Endothelial cell of umbilical vein (primary cell): Measurements from ENCODE around the gene ZC2HC1B. TPM values are rescaled to one million over a fixed set of nuclear protein-coding genes. Genes with fewer than 3 reads are reported as not detected.
A peak's percentile ranks its signal among the peaks of the same experiment; 100 is the strongest.

ENCODE experiments used
- BruUV-seq: library from RNA; stranded (reverse); fragments of 400-500 nt; replicated peaks from 2 replicates; lab custom pipeline; 2021; lab: Mats Ljungman, UMichigan
- CTCF ChIA-PET: fragments of 300-600, 350-600 bp; sonication (Branson Sonifier 250); formaldehyde crosslinking; loops from one replicate; lab custom pipeline; 2021; ENCODE audit warnings: antibody characterized with exemption, inconsistent platforms; lab: Charles Lee
- POLR2A ChIA-PET: fragments of 300-600, 350-600 bp; sonication (Branson Sonifier 250); formaldehyde crosslinking; loops from one replicate; lab custom pipeline; 2021; ENCODE audit warnings: antibody characterized with exemption, inconsistent platforms; lab: Charles Lee
- DNase-seq: peaks from one replicate; pipeline ENCODE4 v3.0.0-alpha.2; 2011; ENCODE audit warnings: low read depth, low spot score
- FAIRE-seq: peaks from 2 replicates; lab custom pipeline; 2011; peaks lifted over from hg19 to GRCh38; lab: Jason Lieb, UNC
- H2AFZ ChIP-seq: 2 replicates; pipeline ENCODE4 v1.6.0; 2012; ENCODE audit warnings: low read depth, low read length, control low read depth, inconsistent platforms
- H3K27ac ChIP-seq: 2 replicates; pipeline ENCODE4 v1.5.1; 2011; ENCODE audit warnings: low read depth, mild to moderate bottlenecking, control low read depth, low read length, moderate library complexity; ENCODE audit not compliant: insufficient read depth
- H3K27me3 ChIP-seq, 2 experiments: 2 replicates each; pipeline versions ENCODE4 v1.6.0 to v1.6.1; 2011; ENCODE audit warnings: low read length in 2 of 2, mixed read lengths in 1 of 2; ENCODE audit not compliant: control insufficient read depth in 2 of 2, insufficient read depth in 2 of 2
- H3K36me3 ChIP-seq, 2 experiments: 2 replicates in 1 of 2; 3 replicates in 1 of 2; pipeline ENCODE4 v1.5.1; 2011; ENCODE audit warnings: low read length in 2 of 2, mild to moderate bottlenecking in 1 of 2, moderate library complexity in 1 of 2; ENCODE audit not compliant: control insufficient read depth in 2 of 2, insufficient read depth in 2 of 2; ENCODE audit errors: extremely low read depth in 1 of 2
- H3K4me1 ChIP-seq: 3 replicates; pipeline ENCODE4 v1.5.1; 2011; ENCODE audit warnings: mild to moderate bottlenecking, low read length; ENCODE audit not compliant: control insufficient read depth, insufficient read depth; ENCODE audit errors: extremely low read depth
- H3K4me2 ChIP-seq: 2 replicates; pipeline ENCODE4 v1.6.1; 2011; ENCODE audit warnings: low read length, control low read depth, mixed read lengths; ENCODE audit not compliant: insufficient read depth
- H3K4me3 ChIP-seq, 3 experiments: fragments of 200-600 bp in 1 of 3; sonication (generic), shearing (Covaris generic) in 1 of 3; replicated peaks in 1 of 3; 2 replicates each; pipeline ENCODE4 v1.5.1; 2011 to 2016; ENCODE audit warnings: control low read depth in 3 of 3, low read length in 3 of 3, mild to moderate bottlenecking in 2 of 3, inconsistent platforms in 1 of 3, low read depth in 1 of 3, moderate library complexity in 1 of 3; ENCODE audit not compliant: insufficient read depth in 1 of 3
- H3K79me2 ChIP-seq: 2 replicates; pipeline ENCODE4 v1.6.0; 2012; ENCODE audit warnings: low read length, inconsistent platforms; ENCODE audit not compliant: control insufficient read depth, insufficient read depth
- H3K9ac ChIP-seq: replicated peaks from 2 replicates; pipeline ENCODE3; 2011; ENCODE audit warnings: low read length, control low read depth; ENCODE audit not compliant: insufficient read depth; ENCODE audit errors: extremely low read depth
- H3K9me1 ChIP-seq: replicated peaks from 3 replicates; pipeline ENCODE4 v1.6.0; 2011; ENCODE audit warnings: mild to moderate bottlenecking, low read length; ENCODE audit not compliant: control insufficient read depth, insufficient read depth; ENCODE audit errors: extremely low read depth
- H3K9me3 ChIP-seq: replicated peaks from 2 replicates; pipeline ENCODE4 v1.5.1; 2012; ENCODE audit warnings: low read length, inconsistent platforms; ENCODE audit not compliant: control insufficient read depth, insufficient read depth
- H4K20me1 ChIP-seq: replicated peaks from 2 replicates; pipeline ENCODE3; 2011; ENCODE audit warnings: mild to moderate bottlenecking, low read length; ENCODE audit not compliant: control insufficient read depth, insufficient read depth; ENCODE audit errors: extremely low read depth
- CTCF ChIP-seq, 2 donors: IDR thresholded peaks; 1 replicate in 1 of 2; 2 replicates in 1 of 2; pipeline ENCODE4 v1.5.1; 2011; ENCODE audit warnings: low read length in 2 of 2, mild to moderate bottlenecking in 2 of 2, moderate library complexity in 2 of 2, control low read depth in 1 of 2, inconsistent platforms in 1 of 2, low read depth in 1 of 2; ENCODE audit not compliant: insufficient read depth in 1 of 2; ENCODE audit errors: extremely low read depth in 1 of 2
- EZH2 ChIP-seq: IDR thresholded peaks from 2 replicates; pipeline ENCODE4 v1.6.1; 2012; ENCODE audit warnings: borderline replicate concordance, low read depth, mild to moderate bottlenecking, moderate library complexity, low read length, inconsistent platforms; ENCODE audit not compliant: severe bottlenecking
- FOS ChIP-seq: IDR thresholded peaks from 2 replicates; pipeline ENCODE4 v1.6.1; 2011; ENCODE audit warnings: mild to moderate bottlenecking, low read length, moderate library complexity, borderline replicate concordance; ENCODE audit not compliant: insufficient read depth
- GATA2 ChIP-seq: IDR thresholded peaks from 2 replicates; pipeline ENCODE4 v1.7.0; 2011; ENCODE audit warnings: low read depth, mild to moderate bottlenecking, moderate library complexity, mixed read lengths, low read length; ENCODE audit not compliant: insufficient read length, insufficient read depth
- JUN ChIP-seq: IDR thresholded peaks from 2 replicates; pipeline ENCODE4 v1.6.1; 2011; ENCODE audit warnings: borderline replicate concordance, low read depth; ENCODE audit not compliant: insufficient read length, insufficient read depth
- MAX ChIP-seq: IDR thresholded peaks from 2 replicates; pipeline ENCODE4 v1.6.1; 2011; ENCODE audit not compliant: insufficient read depth, insufficient read length
- MYC ChIP-seq: IDR thresholded peaks from one replicate; pipeline ENCODE4 v1.6.1; 2011; ENCODE audit warnings: mild to moderate bottlenecking, low read depth, low read length
- POLR2A ChIP-seq: IDR thresholded peaks from 2 replicates; pipeline ENCODE4 v1.6.1; 2012; ENCODE audit warnings: low read depth, mild to moderate bottlenecking, control low read depth, low read length
- POLR2AphosphoS5 ChIP-seq: IDR thresholded peaks from 2 replicates; pipeline ENCODE4 v1.6.1; 2012; ENCODE audit warnings: low read depth, mild to moderate bottlenecking, control low read depth, low read length, moderate library complexity; ENCODE audit not compliant: insufficient read depth
- dilution Hi-C: fragments of 300-500 bp; cut with MboI; formaldehyde crosslinking; loops from one replicate; pipeline ENCODE4 v1.15.0; 2019; ENCODE audit warnings: low sequenced_read_pairs; ENCODE audit not compliant: extremely low pct_ligation_motif_present
- intact Hi-C: fragments of 100-400 bp; cut with micrococcal nuclease; formaldehyde crosslinking; loops from one replicate; pipeline ENCODE4 v1.10.0; 2022
- polyA plus RNA-seq, 4 experiments: library from polyadenylated mRNA; depleted of rRNA in 3 of 4; stranded (reverse) in 3 of 4; unstranded in 1 of 4; fragments of >200 nt; gene quantifications; 2 replicates each; pipeline versions ENCODE4 v1.2.1 to v1.2.3, GENCODE V29; 2011 to 2012; ENCODE audit warnings: missing spikeins in 1 of 4
- total RNA-seq: library from RNA; stranded (reverse); gene quantifications from 2 replicates; pipeline ENCODE4 v1.2.3, GENCODE V29; 2021

ZC2HC1B gene
- total and polyA plus RNA-seq, 2 donors (not counting 3 experiments of a cell fraction or from before 2014, with no cell fraction given): not detected

- peak; percentile 78 for FAIRE-seq
- CTCF ChIA-PET: interaction anchor here (1.2 to 4.6 kb wide), 6 partner anchors 16 to 247 kb away, joined by 3 to 34 read pairs (median 6); partner anchors contain the start of gene LTV1
- H4K20me1 ChIP-seq: no peaks in the 10 kb centered on the region
- peak; percentile 93 for DNase-seq
- H3K36me3 ChIP-seq: no peaks in the 10 kb centered on the region
- peaks cover 54% of the 10 kb centered on the region for H3K4me1 ChIP-seq
- TF ChIP-seq POLR2A (peak; percentile 57), POLR2AphosphoS5 (peak; percentile 91), CTCF (IDR thresholded peaks at IDR 0.05; ENCODE audit: extremely low read depth in 1 of 2, insufficient read depth in 1 of 2, low read depth in 1 of 2, low read length in 2 of 2) (no peak), GATA2 (peak; percentile 96), JUN (peak; percentile 73), MYC (no peak), MAX (no peak), FOS (peak; percentile 84), EZH2 (no peak)
- H2AFZ ChIP-seq: no peak overlapping the region
- H3K9me3 ChIP-seq: no peaks in the 10 kb centered on the region
- H3K4me2 ChIP-seq: peak overlapping the region; percentile 78
- H3K9ac ChIP-seq: peak overlapping the region; percentile 70
- peak overlapping the region; percentile 93 for H3K27ac ChIP-seq
- H3K27me3 ChIP-seq: no peaks in the 10 kb centered on the region
- no peak overlapping the region for H3K4me3 ChIP-seq
- no TSS peak for BruUV-seq
- intact Hi-C loops: loop anchor here (1.0 to 2.0 kb wide), 13 partner anchors 17 to 244 kb away; partner anchors contain the start of gene LTV1
- POLR2A ChIA-PET: interaction anchor here (0.8 to 3.1 kb wide), 3 partner anchors 20 to 145 kb away, joined by 3 to 11 read pairs (median 3); partner anchors contain the start of genes LTV1 and PHACTR2
- H3K79me2 ChIP-seq: no peaks in the 10 kb centered on the region
- dilution Hi-C loops: no loop called here
- H3K9me1 ChIP-seq: no peaks in the 10 kb centered on the region
These were observed 41.7 kb upstream of the ZC2HC1B start for GRCh38 chr6:143822584-143823024.
